ENCODE results near the gene DDIT3.
A peak's percentile ranks its signal among the peaks of the same experiment; 100 is the strongest.
"Not testable (repeated sequence)": the region's sequence is repeated elsewhere in the genome, so short reads cannot be mapped to it uniquely, and the experiment has no call there.

The DDIT3 gene, protein sequence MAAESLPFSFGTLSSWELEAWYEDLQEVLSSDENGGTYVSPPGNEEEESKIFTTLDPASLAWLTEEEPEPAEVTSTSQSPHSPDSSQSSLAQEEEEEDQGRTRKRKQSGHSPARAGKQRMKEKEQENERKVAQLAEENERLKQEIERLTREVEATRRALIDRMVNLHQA

DNA sequence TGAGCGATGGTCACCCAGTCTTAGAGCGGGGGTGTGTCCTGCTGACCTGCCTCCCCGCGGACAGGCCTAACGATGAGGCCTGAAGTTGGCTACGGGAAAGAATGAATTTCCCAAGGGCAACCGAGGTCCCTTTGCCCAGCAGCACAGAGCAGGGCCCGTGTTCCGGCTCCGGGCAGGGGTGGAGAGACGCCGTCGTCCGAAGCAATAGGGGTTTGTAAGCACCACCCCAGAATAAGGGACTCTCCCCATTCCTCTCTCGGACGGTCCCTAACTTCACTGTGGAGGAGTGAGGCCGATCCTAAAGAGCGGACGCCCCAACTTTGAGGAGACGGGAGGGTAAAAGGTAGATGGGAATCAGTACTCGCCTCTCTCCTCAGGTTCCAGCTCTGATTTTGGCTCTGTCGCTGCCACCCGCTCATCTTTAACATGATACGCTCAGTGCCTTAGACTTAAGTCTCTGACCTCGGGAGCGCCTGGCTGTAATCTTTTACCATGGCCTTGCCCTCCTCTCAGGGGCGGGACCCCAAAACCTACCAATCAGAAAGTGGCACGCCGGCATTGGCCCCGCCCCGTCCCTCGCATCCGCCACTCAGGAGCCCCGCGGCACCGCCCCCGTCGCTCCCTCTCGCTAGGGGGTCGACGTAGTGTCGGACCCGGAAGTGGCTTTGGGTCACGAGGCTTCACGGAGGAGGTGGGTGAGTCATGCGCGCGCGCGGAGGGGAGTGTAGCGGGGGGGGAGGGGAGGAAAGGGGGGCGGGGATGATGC is at the start of gene DDIT3:
Gene DDIT3, minus strand, starts transcription at position 462 of the 766 bp plus-strand sequence. CDS start 3,108 bp downstream, outside the sequence.
- peak; percentile 100 for DNase-seq

DNA sequence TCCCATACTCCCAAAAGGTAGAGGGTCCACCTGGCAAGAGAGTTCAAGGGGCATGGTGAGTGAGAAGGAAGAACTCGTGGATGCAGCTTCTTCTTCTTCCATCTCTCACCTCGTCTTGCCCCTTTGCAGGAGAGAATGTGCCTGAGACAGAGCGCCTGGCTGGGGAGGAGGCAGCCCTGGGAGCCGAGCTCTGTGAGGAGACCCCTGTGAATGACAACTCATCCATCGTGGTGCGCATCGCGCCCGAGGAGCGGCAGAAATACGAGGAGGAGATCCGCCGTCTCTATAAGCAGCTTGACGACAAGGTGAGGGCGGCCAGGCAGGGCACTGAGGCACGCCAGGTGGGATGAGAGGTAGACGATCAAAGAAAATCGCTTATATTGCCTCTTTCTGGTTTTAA is 49.5 kb upstream of the DDIT3 start:
- no peak for DNase-seq

GRCh38 chr12:57568838-57569237 is 48.5 kb upstream of the DDIT3 start:
- no peak for DNase-seq

DNA sequence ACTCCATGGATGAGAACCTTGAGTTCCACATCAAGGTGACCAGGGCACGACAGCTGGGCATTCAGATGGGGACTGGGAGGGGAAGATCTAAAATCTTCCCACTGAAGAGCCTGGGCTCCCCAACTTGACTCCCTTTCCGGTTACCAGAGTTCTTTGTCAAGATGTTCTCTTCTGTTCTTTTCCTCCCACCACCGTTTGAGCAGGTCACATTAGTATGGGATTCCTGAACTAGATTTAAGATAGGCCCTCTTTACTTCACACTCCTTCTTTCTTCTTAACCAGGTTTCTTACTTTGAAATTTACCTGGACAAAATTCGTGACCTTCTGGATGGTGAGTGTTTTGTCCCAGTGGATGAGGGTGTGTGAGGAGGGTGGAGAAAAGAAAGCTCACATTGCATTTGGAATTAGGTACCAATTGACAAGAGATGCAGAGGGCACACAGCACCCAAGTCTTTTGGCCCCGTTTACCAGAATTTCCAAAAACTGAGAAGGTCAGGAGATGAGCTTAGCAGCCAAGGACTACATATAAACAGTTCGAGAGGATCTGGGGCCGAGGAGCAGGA is 43.9 kb upstream of the DDIT3 start:
- DNase-seq = no peak

- DNase-seq = no peak
Observed at GRCh38 chr12:57563358-57563757, 43.0 kb upstream of the DDIT3 start.

- DNase-seq = not testable (repeated sequence)
Observed at GRCh38 chr12:57561117-57561516, 40.8 kb upstream of the DDIT3 start.

DNA sequence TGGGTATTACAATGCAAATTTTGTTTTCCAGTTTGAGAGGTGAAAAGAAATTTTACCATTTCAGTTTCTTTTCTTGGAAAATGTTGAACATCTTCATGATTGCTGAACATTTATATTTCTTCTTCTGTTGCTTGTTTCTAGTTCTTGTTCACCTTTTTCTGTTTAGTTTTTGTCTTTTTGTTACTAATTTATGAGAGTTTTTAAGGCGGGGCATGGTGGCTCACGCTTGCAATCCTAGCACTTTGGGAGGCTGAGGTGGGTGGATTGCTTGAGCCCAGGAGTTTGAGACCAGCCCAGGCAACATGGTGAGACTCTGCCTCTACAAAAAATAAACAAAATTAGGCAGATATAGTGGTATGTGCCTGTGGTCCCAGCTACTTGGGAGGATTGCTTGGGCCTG is 40.2 kb upstream of the DDIT3 start:
- DNase-seq = no peak

GRCh38 chr12:57558864-57559263 is 38.5 kb upstream of the DDIT3 start:
- no peak for DNase-seq

DNA sequence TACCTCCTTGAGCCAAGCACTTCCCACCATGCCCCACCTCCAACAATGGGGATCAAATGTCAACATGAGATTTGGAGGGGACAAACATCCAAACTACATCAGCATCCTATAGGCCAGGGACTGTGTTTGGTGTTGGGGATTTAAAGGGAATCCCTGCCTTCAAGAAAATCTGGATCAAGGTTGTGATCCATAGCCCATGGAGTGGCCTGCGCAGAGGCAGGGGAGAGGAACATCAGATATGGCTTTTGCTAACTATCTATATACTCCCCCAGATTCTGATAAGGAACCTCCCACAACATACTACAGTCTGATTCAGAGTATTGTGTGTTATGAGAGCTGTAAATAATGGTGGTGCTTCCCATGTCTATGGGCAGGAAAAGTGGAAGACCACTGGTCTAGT is 34.6 kb upstream of the DDIT3 start:
- DNase-seq = no peak

GRCh38 chr12:57554453-57554852 is 34.1 kb upstream of the DDIT3 start:
- DNase-seq = no peak

DNA sequence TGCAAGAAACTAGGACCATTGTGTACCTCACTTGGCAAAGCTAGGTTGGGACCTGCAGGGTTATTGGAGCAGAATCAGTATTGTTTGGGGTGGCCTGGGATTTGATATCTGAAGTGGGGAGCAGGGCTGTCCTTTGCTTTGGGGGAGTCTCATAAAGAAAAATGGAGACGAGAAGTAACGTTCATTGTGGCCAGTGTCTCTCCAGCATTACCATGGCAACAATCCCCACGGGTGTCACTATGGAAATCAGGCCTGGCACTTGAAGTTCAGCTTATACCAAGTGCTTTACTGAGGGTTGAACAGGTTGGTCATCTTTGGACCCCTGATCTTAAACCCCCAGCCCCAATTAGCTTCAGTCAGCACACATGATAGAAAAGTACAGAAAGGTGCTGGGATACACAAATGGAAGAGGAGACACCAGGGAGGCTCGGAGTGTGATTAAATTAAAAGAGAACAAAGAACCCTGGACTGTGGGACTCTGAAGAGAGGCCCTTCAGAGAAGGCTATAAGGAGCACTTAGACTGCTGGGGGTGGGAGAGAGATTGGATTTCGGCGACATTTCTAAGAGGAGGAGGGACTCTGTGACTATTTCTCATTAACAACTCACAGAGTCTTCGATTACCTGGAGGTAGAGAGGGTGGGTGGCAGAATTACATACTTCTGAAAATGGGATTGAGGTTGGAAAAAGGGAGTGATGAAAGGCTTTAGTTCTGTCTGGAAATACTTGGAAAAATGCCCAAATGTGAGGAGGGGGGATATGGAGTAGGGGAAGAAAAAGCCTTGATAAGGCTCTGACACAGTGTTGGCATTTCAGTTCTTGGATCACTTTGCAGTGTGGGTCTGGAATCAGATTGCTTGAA is 33.3 kb upstream of the DDIT3 start:
- no peak for DNase-seq

GRCh38 chr12:57552835-57553313 is 32.6 kb upstream of the DDIT3 start:
- DNase-seq = no peak

GRCh38 chr12:57552306-57552651 is 32.0 kb upstream of the DDIT3 start:
- no peak for DNase-seq

DNA sequence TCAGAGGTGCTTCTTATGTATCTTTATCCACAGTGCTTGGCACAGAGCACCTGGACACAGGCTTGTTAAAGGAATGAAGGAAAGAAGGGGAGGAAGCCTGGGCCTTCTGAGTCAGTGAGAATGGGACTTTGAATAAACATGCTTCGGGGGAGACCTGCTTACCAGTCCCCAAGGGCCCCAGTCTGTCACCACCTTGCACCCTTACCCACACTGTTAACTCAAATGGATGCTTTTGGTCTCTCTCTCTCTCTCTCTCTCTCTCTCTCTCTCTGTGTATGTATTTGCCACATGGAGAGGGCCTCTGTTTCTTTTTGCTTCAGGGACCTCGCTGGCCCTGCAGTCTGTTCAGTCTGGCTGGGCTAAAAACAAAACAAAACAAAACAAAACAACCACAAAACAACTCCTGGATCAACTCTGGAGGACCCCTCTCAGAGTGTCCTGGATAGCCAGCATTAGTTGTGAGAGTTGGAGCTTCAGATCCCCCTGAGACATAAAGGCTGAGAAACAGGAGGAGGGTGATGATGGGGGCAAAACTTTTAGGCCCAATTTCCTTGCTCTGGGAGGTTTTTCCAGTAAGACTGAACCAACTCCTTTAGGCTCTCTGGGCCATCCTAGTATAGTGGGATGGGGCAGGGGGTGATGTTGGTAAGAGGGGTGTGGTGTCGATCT is 31.5 kb upstream of the DDIT3 start:
- DNase-seq = no peak

DNA sequence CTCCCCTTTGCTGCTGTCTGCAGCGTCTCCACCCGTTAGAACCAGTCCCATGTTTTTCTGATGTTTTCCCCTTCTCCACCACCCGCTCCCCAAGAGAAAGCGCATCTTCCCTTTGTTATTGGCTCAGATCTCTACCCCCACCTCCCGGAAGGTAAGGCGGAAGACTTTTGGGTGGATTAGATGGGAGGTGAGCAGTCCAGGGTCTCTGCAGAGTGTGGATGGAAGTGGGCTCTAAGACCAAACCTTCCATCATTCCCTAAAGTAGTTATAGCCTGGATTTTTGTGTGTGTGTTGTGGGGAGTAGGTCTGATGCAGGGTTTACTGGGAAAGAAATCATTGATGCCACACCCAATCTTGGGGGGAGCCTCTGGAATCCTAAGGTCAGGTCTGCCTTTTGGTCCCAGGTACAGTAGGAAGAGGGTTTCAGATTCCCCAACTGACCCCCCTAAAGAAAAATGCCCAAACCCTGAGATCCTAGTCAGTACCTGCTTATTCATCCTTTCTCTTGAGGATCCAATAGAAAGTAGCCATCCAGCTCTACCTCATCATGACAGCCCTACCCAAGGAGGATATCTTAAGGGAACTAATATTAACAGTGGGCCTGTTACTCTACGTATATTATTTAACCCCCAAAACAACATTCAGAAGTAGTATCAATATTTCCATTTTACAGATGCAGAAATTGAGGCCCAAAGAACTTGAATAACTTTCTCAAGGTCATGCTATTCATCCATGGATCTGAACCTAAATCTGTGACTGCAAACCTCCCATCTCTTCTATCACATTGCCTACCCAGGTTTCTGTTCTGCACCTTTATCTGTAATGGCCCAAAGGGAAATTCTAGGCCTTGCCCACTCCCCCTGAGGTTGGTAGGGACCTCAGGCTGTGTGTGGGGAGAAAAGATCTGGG is 30.6 kb upstream of the DDIT3 start:
- no peak for DNase-seq

- DNase-seq = peak; percentile 41
Observed at GRCh38 chr12:57549909-57550640, 29.8 kb upstream of the DDIT3 start, which contains the start of gene KIF5A. Gene KIF5A (plus strand): TSS chr12:57550044. CDS start chr12:57550272, 228 bp downstream.

DNA sequence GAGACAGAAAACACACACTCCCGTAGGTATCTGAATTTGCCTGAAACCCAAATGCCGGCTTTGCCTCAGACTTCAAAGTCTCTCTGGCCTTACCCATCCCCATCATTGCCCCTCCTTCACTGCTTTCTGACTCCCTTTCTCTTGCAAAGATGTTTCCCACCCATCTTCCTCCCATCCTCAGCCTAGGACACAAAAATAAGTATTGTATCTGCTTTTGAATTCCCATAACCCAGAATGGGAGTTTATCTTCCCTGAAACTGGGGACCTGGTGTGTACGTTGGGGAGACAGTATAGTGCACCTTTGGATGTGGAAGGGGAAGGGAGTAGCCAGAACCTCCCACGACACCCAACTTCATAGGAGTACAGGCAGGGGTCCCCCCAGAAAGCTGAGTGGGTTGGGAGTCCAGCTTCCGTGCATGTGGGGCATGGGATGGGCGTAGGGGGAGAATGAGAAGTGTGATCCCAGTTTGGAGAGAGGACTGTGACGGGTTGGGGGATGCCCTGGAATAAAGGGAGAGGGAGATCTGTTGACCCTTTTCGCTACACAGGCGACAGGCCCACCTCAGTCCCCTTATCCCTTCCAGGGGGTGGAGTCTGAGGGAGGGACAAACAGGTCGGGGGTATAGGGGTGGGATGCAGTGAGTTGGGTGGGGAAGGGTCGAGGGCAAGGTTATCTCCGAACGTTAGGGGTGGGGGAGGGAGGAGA is 29.0 kb upstream of the DDIT3 start:
- DNase-seq = no peak

GRCh38 chr12:57548488-57548887 is 28.2 kb upstream of the DDIT3 start:
- no peak for DNase-seq

- DNase-seq = no peak
Observed at GRCh38 chr12:57548013-57548315, 27.6 kb upstream of the DDIT3 start.

DNA sequence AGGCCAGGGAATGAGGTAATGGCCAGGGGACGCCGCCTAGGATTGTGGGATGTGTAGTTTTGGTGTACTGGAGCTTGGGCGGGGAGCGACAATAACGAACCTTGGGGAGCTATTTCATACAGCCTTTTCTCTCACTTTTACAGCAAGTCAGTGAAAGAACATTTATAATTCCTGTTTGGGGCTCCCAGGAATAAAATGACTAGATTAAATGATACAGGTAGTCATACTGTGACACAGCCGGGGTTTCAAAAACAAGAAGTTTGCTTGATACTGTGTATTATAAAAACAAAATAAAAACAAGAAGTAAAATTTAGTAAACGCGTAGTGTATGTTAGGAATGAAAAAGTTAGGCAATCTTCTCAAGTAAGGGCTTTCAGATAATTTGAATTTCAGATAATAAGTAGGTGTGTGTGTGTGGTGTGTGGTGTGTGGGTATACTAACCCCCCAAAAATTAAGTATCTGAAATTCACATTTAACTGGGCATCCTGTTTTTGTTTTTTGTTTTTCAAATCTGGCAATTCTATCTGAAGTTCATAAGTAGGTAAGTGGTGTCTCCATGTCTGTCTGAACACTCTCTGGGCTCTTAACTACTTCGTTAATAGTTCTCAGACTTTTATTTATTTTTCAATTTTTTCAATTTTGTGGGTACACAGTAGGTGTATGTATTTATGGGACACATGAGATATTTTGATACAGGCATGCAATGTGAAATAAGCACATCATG is 27.1 kb upstream of the DDIT3 start:
- DNase-seq = no peak

Measured in CD4-positive, alpha-beta T cell treated with Interleukin-15 for 1 hour (primary cell).